Activated CD4-positive, alpha-beta memory T cell treated with anti-CD3 and anti-CD28 coated beads, Interleukin-2, amount 10 ng/mL, durations not matched to agents 7 days and 5 days (primary cell): ENCODE results near the gene PLCXD1. TPM values are rescaled to one million over a fixed set of nuclear protein-coding genes. Genes with fewer than 3 reads are reported as not detected.

ENCODE experiments used
- CTCF ChIA-PET: fragments of 350-600 bp; sonication (Branson Sonifier 250); formaldehyde crosslinking; loops from one replicate; lab custom pipeline; 2021; ENCODE audit warnings: antibody characterized with exemption, inconsistent platforms; lab: Charles Lee
- POLR2A ChIA-PET: fragments of 350-600 bp; sonication (Branson Sonifier 250); formaldehyde crosslinking; loops from one replicate; lab custom pipeline; 2021; ENCODE audit warnings: antibody characterized with exemption; lab: Charles Lee
- DNase-seq: peaks from one replicate; pipeline ENCODE4 v3.0.0-alpha.2; 2020
- H3K27ac Mint-ChIP-seq: one replicate; pipeline ENCODE4 v1.8.0; 2021; ENCODE audit warnings: mild to moderate bottlenecking, mixed read lengths
- H3K27me3 Mint-ChIP-seq: one replicate; pipeline ENCODE4 v1.8.0; 2021; ENCODE audit warnings: mixed read lengths
- H3K36me3 Mint-ChIP-seq: one replicate; pipeline ENCODE4 v1.8.0; 2021; ENCODE audit warnings: low read depth, mixed read lengths
- H3K4me1 Mint-ChIP-seq: one replicate; pipeline ENCODE4 v1.8.0; 2021; ENCODE audit warnings: mixed read lengths
- H3K4me3 Mint-ChIP-seq: one replicate; pipeline ENCODE4 v1.8.0; 2021; ENCODE audit warnings: mild to moderate bottlenecking, mixed read lengths
- H3K9me3 Mint-ChIP-seq: one replicate; pipeline ENCODE4 v1.8.0; 2021; ENCODE audit warnings: mixed read lengths
- total RNA-seq, 2 experiments: library from RNA; stranded (reverse); gene quantifications; one replicate each; pipeline ENCODE4 v1.2.3, GENCODE V29; 2021

Gene PLCXD1
- total RNA-seq, 2 experiments from 2014 or later: 34.5 to 35.5 TPM

DNA sequence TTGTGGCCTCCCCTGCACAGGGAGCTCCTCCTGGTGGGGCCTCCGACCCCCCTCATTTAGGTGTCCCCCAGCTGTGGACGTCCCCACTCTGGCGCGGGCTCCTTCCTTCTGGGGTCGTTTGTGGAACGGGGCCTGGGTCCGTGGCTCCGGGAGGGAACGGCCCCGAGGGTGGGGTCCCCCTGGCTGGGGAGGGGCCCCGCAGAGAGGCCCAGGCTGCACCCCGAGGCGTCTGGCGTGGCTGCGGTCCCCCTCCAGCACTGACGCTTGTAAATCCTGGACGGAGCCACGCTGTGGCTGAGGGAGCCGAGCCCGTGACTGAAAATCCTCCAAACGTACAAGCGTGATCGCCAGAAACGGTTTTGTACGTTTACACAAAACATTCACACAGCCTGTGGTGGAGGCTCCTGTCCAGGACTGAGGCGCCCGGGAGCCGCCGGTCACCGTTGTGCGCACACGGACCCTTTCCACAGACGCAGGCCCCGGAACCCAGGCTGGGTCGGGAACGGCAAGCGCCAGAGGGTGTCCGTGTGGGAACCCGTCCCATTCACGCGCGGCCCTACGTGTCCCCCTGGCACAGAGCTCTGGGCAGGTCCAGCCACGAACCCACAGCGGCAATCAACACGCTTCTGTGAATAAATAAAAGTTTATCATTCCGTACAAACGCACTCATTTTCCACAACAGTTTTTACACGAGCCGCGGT is 52.6 kb downstream of the PLCXD1 start:
- Mint-ChIP-seq H3K4me3 (no peak overlapping the region), H3K27ac (no peak overlapping the region), H3K4me1 (no peaks in the 10 kb centered on the region), H3K36me3 (peaks cover 30% of the 10 kb centered on the region), H3K27me3 (peaks cover 1% of the 10 kb centered on the region), H3K9me3 (peaks cover 7% of the 10 kb centered on the region)
- ChIA-PET CTCF (no interaction called here), POLR2A (no interaction called here)
- DNase-seq: no peak

GRCh38 chrX:334331-334891 is 53.2 kb downstream of the PLCXD1 start:
- peaks cover 1% of the 10 kb centered on the region for H3K27me3 Mint-ChIP-seq

DNA sequence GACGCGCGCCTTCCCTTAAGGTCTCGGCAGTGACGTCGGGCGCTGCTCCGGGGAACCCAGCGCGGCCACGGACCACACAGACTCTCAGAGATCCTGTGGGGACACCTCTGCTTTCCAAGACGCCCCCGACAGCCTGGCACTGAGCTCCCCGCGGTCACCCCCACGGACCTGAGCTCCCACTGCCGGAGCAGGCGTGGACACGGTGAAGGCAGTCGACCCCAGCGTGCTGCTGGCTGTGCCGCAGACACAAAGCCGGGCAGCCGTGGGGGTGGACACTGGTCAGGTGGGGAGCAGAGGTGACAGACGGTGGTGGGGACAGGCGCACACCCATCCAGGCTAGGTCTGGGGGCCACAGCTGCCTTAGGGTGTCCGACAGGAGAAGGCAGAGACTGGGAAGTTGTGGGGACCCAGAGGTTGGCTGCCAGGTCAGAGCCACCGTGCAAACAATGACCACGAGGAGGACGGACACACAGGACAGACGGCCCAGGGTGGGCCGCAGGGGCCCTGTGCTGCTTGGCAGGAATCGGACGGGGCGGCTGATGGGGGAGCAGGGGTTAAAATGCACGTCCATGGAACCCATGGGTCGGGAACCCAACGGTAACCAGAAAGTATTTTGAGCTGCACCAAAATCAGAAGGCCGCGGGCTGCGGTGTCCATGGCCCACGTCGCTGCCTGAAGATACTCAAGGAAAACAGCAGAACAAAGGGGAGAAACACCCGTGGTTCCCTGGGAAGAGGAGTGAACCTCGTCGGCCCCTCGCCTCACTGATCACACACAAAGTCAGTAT is 54.0 kb downstream of the PLCXD1 start:
- H3K4me1 Mint-ChIP-seq: no peaks in the 10 kb centered on the region
- ChIA-PET CTCF (no interaction called here), POLR2A (no interaction called here)
- H3K9me3 Mint-ChIP-seq: peaks cover 5% of the 10 kb centered on the region
- peaks cover 33% of the 10 kb centered on the region for H3K36me3 Mint-ChIP-seq
- H3K27me3 Mint-ChIP-seq: peaks cover under 1% of the 10 kb centered on the region
- no peak for DNase-seq
- no peak overlapping the region for H3K27ac Mint-ChIP-seq
- H3K4me3 Mint-ChIP-seq: no peak overlapping the region

More at GRCh38 chrX:334331-334891, 53.2 kb downstream of the PLCXD1 start:
- H3K36me3 Mint-ChIP-seq: peaks cover 33% of the 10 kb centered on the region
- no peak overlapping the region for H3K27ac Mint-ChIP-seq
- H3K4me1 Mint-ChIP-seq: no peaks in the 10 kb centered on the region
- no peak overlapping the region for H3K4me3 Mint-ChIP-seq
- POLR2A ChIA-PET: no interaction called here
- peaks cover 6% of the 10 kb centered on the region for H3K9me3 Mint-ChIP-seq
- CTCF ChIA-PET: no interaction called here
- no peak for DNase-seq

DNA sequence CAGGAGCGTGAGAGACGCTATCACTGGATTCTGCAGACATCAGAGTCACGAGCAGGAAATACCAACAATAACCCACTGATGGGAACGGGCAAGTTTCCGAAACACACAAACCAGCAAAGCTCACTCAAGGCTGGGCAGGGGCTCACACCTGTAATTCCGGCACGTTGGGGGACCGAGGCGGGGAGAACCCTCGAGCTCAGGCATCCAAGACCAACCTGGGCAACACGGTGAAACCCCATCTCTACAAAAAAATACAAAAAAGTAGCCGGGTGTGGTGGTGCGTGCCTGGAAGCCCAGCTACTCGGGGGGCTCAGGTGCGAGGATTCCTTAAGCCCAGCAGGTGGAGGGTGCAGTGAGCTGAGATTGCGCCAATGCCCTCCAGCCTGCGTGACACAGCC is 54.6 kb downstream of the PLCXD1 start:
- CTCF ChIA-PET: no interaction called here

GRCh38 chrX:336227-336626 is 55.0 kb downstream of the PLCXD1 start:
- H3K4me1 Mint-ChIP-seq: no peaks in the 10 kb centered on the region
- no peaks in the 10 kb centered on the region for H3K27me3 Mint-ChIP-seq
- ChIA-PET CTCF (no interaction called here), POLR2A (no interaction called here)
- no peak overlapping the region for H3K4me3 Mint-ChIP-seq
- no peak for DNase-seq
- H3K27ac Mint-ChIP-seq: no peak overlapping the region
- peaks cover 38% of the 10 kb centered on the region for H3K36me3 Mint-ChIP-seq
- H3K9me3 Mint-ChIP-seq: peaks cover 5% of the 10 kb centered on the region

More for the DNA sequence above, 54.6 kb downstream of the PLCXD1 start:
- no peaks in the 10 kb centered on the region for H3K4me1 Mint-ChIP-seq
- H3K9me3 Mint-ChIP-seq: peaks cover 5% of the 10 kb centered on the region
- DNase-seq: no peak
- H3K27me3 Mint-ChIP-seq: no peaks in the 10 kb centered on the region
- H3K36me3 Mint-ChIP-seq: peaks cover 36% of the 10 kb centered on the region
- H3K4me3 Mint-ChIP-seq: no peak overlapping the region
- no peak overlapping the region for H3K27ac Mint-ChIP-seq
- POLR2A ChIA-PET: no interaction called here

- Mint-ChIP-seq H3K36me3 (peaks cover 46% of the 10 kb centered on the region), H3K4me3 (no peak overlapping the region), H3K27me3 (no peaks in the 10 kb centered on the region), H3K9me3 (peaks cover 7% of the 10 kb centered on the region), H3K4me1 (no peaks in the 10 kb centered on the region), H3K27ac (no peak overlapping the region)
- ChIA-PET POLR2A (no interaction called here), CTCF (no interaction called here)
- DNase-seq: no peak
Observed at GRCh38 chrX:337331-337831, 56.2 kb downstream of the PLCXD1 start.

- CTCF ChIA-PET: no interaction called here
- Mint-ChIP-seq H3K27me3 (no peaks in the 10 kb centered on the region), H3K36me3 (peaks cover 46% of the 10 kb centered on the region), H3K27ac (no peak overlapping the region), H3K4me3 (no peak overlapping the region), H3K4me1 (no peaks in the 10 kb centered on the region), H3K9me3 (peaks cover 7% of the 10 kb centered on the region)
- DNase-seq: no peak
- POLR2A ChIA-PET: no interaction called here
Observed at GRCh38 chrX:338281-338835, 57.2 kb downstream of the PLCXD1 start.

GRCh38 chrX:338836-339400 is 57.7 kb downstream of the PLCXD1 start:
- ChIA-PET CTCF (no interaction called here), POLR2A (no interaction called here)

GRCh38 chrX:340121-340520 is 58.9 kb downstream of the PLCXD1 start:
- peaks cover 7% of the 10 kb centered on the region for H3K9me3 Mint-ChIP-seq
- peaks cover 54% of the 10 kb centered on the region for H3K36me3 Mint-ChIP-seq
- no peak overlapping the region for H3K4me3 Mint-ChIP-seq
- CTCF ChIA-PET: no interaction called here
- no peaks in the 10 kb centered on the region for H3K27me3 Mint-ChIP-seq
- no peak for DNase-seq
- H3K4me1 Mint-ChIP-seq: no peaks in the 10 kb centered on the region
- no peak overlapping the region for H3K27ac Mint-ChIP-seq
- POLR2A ChIA-PET: no interaction called here

More at GRCh38 chrX:338836-339400, 57.7 kb downstream of the PLCXD1 start:
- no peaks in the 10 kb centered on the region for H3K27me3 Mint-ChIP-seq
- H3K9me3 Mint-ChIP-seq: peaks cover 7% of the 10 kb centered on the region
- no peaks in the 10 kb centered on the region for H3K4me1 Mint-ChIP-seq
- peaks cover 46% of the 10 kb centered on the region for H3K36me3 Mint-ChIP-seq
- no peak for DNase-seq
- H3K27ac Mint-ChIP-seq: no peak overlapping the region
- no peak overlapping the region for H3K4me3 Mint-ChIP-seq

DNA sequence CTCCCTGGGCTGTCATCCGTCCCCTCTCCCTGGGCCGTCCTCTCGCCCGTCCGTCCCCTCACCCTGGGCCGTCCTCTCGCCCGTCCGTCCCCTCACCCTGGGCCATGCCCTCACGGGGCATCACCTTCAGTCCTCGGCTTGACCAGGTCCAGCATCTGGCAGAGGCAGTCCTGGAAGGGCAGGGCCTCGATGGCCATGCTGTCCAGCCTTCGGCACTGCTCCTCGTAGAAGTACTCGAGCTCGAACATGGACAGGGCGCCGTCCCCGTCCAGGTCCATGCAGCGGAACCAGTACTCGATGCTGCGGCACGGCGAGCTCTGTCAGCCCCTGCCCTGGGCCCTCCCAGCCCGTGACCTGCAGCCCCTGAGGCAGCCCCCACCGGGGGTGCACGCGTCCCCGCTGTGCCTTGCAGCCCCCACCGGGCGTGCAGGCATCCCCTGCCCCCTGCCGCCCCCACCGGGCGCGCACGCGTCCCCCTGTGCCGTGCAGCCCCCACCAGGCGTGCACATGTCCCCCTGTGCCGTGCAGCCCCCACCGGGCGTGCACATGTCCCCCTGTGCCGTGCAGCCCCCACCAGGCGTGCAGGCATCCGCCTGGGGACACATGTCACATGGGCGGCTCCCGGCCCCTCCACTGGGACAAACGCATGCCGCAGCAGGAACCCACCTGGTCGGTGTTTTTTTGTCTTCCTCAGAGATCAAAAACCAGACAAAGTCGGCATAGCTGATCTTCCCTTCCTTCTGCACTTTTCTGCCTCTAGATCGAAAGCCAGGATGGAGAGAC is 59.7 kb downstream of the PLCXD1 start:
- ChIA-PET CTCF (no interaction called here), POLR2A (no interaction called here)
- H3K4me1 Mint-ChIP-seq: no peaks in the 10 kb centered on the region
- no peak for DNase-seq
- peaks cover 52% of the 10 kb centered on the region for H3K36me3 Mint-ChIP-seq
- H3K27ac Mint-ChIP-seq: no peak overlapping the region
- H3K27me3 Mint-ChIP-seq: no peaks in the 10 kb centered on the region
- no peak overlapping the region for H3K4me3 Mint-ChIP-seq
- peaks cover 7% of the 10 kb centered on the region for H3K9me3 Mint-ChIP-seq

DNA sequence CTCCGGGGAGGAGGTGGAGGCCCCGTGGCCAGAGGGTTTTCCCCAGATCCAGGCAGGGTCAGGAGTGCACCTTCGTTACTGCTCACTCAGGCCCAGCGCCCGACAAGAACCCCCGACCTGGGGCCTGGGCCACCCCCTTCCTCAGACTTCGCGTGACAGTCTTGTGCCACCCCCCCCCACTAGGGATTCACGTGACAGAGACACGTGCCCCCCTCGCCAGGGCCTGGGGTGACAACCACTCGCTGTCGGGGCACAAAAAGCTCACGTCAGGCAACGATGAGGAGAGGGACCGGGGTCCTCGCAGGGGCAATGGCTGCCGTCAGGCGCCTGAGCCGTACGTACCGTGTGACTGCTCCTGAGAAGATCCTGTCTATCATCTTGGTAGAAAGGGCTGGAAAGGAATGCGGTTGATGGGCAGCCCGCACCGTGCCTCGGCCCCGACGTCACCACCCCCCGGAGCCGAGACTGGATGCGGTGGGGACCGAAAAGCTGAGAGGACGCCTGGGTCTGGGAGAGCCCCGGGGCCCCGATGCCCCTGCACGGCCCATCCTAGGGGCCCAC is 60.4 kb downstream of the PLCXD1 start:
- ChIA-PET CTCF (no interaction called here), POLR2A (no interaction called here)
- no peak overlapping the region for H3K27ac Mint-ChIP-seq
- H3K27me3 Mint-ChIP-seq: no peaks in the 10 kb centered on the region
- no peak for DNase-seq
- H3K4me1 Mint-ChIP-seq: no peaks in the 10 kb centered on the region
- H3K4me3 Mint-ChIP-seq: no peak overlapping the region
- peaks cover 3% of the 10 kb centered on the region for H3K9me3 Mint-ChIP-seq
- peaks cover 47% of the 10 kb centered on the region for H3K36me3 Mint-ChIP-seq

DNA sequence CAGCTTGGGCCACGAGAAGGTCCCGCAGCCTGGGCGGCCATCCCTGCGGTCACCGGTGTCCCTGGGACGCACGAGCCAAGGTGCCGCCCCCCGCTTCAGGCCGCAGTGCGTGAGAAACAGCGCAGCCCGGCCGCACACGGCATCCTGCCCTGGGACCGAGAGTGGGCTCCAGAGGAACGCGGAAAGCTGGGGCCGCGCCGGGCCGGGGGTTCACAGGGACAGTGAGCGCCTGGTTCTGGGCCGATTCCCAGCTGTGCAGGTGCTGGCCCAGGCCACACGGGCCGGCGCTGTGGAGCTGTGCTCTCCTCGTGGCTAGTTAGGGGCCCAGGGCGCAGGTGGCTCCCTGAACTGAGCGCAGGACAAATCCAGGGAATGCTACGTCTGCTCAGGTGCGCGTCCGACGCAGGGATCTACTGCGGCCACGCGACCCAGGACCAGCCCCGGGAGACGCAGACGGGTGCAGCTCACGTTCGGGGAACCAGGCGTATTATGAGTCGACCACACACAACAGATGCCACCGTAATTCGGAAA is 63.3 kb downstream of the PLCXD1 start:
- Mint-ChIP-seq H3K4me1 (no peaks in the 10 kb centered on the region), H3K9me3 (peaks cover 2% of the 10 kb centered on the region), H3K36me3 (peaks cover 35% of the 10 kb centered on the region), H3K27me3 (no peaks in the 10 kb centered on the region), H3K27ac (no peak overlapping the region), H3K4me3 (no peak overlapping the region)
- no peak for DNase-seq
- ChIA-PET POLR2A (no interaction called here), CTCF (no interaction called here)
